ENCODE data around the gene MYO3A. TPM values are rescaled to one million over a fixed set of nuclear protein-coding genes. Genes with fewer than 3 reads are reported as not detected.

MYO3A gene
- total RNA-seq, 1 donor from 2014 or later = 0.22 TPM

DNA sequence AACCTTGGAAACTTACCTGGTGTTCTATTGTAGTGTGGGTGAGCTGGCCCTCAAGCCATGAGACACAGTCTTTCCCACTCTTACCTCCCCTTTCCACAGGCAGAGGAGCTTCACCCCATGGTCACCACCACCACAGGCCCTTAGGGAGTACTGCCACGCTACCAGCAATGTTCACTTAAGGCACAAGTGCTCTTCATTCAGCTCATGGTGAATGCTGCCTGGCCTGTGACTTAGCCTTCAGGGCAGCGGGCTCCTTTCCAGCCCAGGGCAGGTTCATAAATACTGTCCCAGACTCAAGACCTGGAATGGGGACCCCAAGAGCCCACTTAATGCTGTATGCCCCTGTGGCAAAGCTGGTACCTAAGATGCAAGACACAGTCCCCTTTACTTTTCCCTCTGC is 109.4 kb downstream of the MYO3A start:
- Mint-ChIP-seq H3K4me3 (ENCODE audit: unreplicated experiment) (no peak overlapping the region), H3K9me3 (ENCODE audit: unreplicated experiment) (no peaks in the 10 kb centered on the region), H3K27ac (ENCODE audit: unreplicated experiment) (no peak overlapping the region), H3K4me1 (ENCODE audit: low read depth, unreplicated experiment) (no peaks in the 10 kb centered on the region), H3K36me3 (ENCODE audit: unreplicated experiment) (no peaks in the 10 kb centered on the region), H3K27me3 (ENCODE audit: unreplicated experiment) (no peaks in the 10 kb centered on the region)
- TF ChIP-seq, protein P1, sequence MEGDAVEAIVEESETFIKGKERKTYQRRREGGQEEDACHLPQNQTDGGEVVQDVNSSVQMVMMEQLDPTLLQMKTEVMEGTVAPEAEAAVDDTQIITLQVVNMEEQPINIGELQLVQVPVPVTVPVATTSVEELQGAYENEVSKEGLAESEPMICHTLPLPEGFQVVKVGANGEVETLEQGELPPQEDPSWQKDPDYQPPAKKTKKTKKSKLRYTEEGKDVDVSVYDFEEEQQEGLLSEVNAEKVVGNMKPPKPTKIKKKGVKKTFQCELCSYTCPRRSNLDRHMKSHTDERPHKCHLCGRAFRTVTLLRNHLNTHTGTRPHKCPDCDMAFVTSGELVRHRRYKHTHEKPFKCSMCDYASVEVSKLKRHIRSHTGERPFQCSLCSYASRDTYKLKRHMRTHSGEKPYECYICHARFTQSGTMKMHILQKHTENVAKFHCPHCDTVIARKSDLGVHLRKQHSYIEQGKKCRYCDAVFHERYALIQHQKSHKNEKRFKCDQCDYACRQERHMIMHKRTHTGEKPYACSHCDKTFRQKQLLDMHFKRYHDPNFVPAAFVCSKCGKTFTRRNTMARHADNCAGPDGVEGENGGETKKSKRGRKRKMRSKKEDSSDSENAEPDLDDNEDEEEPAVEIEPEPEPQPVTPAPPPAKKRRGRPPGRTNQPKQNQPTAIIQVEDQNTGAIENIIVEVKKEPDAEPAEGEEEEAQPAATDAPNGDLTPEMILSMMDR (IDR thresholded peaks at IDR 0.05; ENCODE audit: partially characterized antibody, unreplicated experiment) = no peak
- no peak for DNase-seq

DNA sequence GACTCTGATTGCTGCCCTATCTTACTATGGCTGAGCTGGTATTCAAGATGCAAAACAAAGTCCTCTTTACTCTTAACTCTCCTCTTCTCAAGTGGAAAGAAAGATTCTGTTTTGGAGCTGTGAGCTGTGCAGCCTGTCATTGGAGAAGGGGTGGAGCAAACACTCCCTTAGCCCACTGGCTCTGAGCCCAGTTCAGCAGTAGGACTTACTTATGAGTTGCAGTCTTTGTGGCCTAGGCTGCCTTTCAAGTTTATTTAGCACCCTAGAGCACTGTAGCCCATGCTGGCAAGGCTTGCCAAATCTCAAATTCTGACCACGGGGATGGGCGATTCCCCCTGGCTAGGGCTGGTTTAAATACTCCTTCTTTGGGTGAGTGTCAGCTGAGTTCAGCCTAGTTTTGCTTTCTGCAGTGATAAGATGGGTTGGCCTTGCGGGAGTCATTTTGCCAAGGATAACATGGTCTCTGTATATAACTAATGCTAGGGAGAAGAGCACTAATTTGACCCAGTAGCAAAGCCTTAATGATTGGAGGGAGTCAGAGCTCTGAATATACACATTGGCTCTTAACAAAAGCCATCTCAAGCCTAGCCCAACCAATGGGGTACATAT is 110.2 kb downstream of the MYO3A start:
- no peaks in the 10 kb centered on the region for H3K36me3 Mint-ChIP-seq (ENCODE audit: unreplicated experiment)
- peaks cover 2% of the 10 kb centered on the region for H3K9me3 Mint-ChIP-seq (ENCODE audit: unreplicated experiment)
- H3K27ac Mint-ChIP-seq (ENCODE audit: unreplicated experiment) = no peak overlapping the region
- H3K27me3 Mint-ChIP-seq (ENCODE audit: unreplicated experiment) = no peaks in the 10 kb centered on the region
- no peaks in the 10 kb centered on the region for H3K4me1 Mint-ChIP-seq (ENCODE audit: low read depth, unreplicated experiment)
- DNase-seq = no peak
- H3K4me3 Mint-ChIP-seq (ENCODE audit: unreplicated experiment) = no peak overlapping the region
- TF ChIP-seq, protein P1 (IDR thresholded peaks at IDR 0.05; ENCODE audit: partially characterized antibody, unreplicated experiment) = no peak

DNA sequence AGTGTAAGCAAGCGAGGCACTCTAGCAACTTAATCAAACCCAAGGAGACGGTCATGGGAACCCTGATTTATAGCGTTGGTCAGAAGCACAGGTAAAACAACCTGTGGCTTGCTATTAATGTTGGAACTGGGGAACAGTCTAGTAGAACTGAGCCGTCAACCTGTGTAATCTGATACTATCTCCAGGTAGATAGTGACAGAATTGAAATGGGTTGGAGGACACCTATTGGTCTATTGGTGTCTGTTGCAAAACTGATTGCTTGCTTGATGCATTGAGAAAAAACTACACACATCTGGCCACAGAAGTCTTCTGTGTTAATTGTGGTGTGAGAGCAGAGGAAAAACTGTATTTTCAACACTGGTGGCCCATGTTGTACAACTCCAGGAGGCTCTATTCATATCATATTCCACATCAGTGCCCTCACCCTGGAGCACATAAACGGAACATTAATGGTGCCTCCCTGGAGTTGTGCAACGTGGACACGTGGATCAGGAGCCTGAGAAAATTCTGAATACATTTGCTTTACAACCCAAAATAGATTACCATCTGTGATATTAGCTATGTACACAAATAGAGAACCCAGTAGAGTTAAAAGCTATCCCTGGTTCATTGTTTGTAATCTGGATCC is 112.2 kb downstream of the MYO3A start:
- Mint-ChIP-seq H3K27ac (ENCODE audit: unreplicated experiment) (no peak overlapping the region), H3K4me1 (ENCODE audit: low read depth, unreplicated experiment) (no peaks in the 10 kb centered on the region), H3K36me3 (ENCODE audit: unreplicated experiment) (no peaks in the 10 kb centered on the region), H3K4me3 (ENCODE audit: unreplicated experiment) (no peak overlapping the region), H3K9me3 (ENCODE audit: unreplicated experiment) (peaks cover 3% of the 10 kb centered on the region), H3K27me3 (ENCODE audit: unreplicated experiment) (no peaks in the 10 kb centered on the region)
- no peak for DNase-seq
- TF ChIP-seq, protein P1 (IDR thresholded peaks at IDR 0.05; ENCODE audit: partially characterized antibody, unreplicated experiment) = no peak

DNA sequence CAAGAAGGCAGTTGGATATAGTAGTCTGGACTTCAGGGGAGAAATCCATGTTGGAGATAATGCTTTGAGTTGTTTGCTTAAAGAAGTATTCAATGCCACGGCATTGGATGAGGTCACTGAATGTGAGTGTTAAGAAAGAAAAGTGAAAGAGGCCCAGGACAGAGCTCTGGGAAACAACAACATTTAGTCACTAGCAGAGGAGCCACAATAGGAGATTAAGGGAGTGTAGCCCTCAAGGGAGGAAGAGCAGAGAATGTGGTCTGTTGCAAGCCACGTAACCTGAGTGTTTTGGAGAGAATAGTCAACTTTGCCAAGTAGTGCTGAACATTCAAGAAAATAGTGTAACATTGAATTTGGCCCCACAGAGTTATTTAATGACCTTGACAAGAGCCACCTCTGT is 114.7 kb downstream of the MYO3A start:
- H3K4me3 Mint-ChIP-seq (ENCODE audit: unreplicated experiment) = no peak overlapping the region
- no peak for DNase-seq
- peaks cover 3% of the 10 kb centered on the region for H3K9me3 Mint-ChIP-seq (ENCODE audit: unreplicated experiment)
- TF ChIP-seq, protein P1 (IDR thresholded peaks at IDR 0.05; ENCODE audit: partially characterized antibody, unreplicated experiment) = no peak
- no peaks in the 10 kb centered on the region for H3K36me3 Mint-ChIP-seq (ENCODE audit: unreplicated experiment)
- no peaks in the 10 kb centered on the region for H3K27me3 Mint-ChIP-seq (ENCODE audit: unreplicated experiment)
- H3K4me1 Mint-ChIP-seq (ENCODE audit: low read depth, unreplicated experiment) = no peaks in the 10 kb centered on the region
- no peak overlapping the region for H3K27ac Mint-ChIP-seq (ENCODE audit: unreplicated experiment)

DNA sequence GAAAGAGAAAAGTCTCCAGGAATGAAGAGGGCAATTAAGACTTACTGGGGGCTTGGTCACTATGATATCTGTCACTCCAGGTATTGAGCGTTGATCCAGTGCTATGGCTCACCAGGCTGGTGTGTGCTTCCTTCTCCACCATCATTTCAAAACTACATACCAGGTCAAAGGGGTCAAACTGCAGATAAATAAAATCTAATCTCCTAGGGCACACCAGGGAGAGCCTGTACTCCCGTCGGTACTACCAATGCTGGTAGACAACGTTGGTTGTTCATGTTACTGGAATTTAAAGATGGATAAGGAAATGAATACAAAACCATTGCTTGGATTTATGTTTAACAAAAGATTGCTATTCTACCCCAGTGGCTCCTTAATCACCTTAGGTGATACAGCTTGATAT is 118.3 kb downstream of the MYO3A start:
- H3K4me1 Mint-ChIP-seq (ENCODE audit: low read depth, unreplicated experiment) = no peaks in the 10 kb centered on the region
- H3K9me3 Mint-ChIP-seq (ENCODE audit: unreplicated experiment) = peaks cover 3% of the 10 kb centered on the region
- H3K27ac Mint-ChIP-seq (ENCODE audit: unreplicated experiment) = no peak overlapping the region
- no peaks in the 10 kb centered on the region for H3K36me3 Mint-ChIP-seq (ENCODE audit: unreplicated experiment)
- H3K27me3 Mint-ChIP-seq (ENCODE audit: unreplicated experiment) = peaks cover 2% of the 10 kb centered on the region
- TF ChIP-seq, protein P1 (IDR thresholded peaks at IDR 0.05; ENCODE audit: partially characterized antibody, unreplicated experiment) = no peak
- no peak overlapping the region for H3K4me3 Mint-ChIP-seq (ENCODE audit: unreplicated experiment)
- no peak for DNase-seq
